A549 (cell line): ENCODE measurements around the gene PLK5. TPM values are rescaled to one million over a fixed set of nuclear protein-coding genes. Genes with fewer than 3 reads are reported as not detected.

Experiments
- ATAC-seq, 2 experiments: fragments of 200-7000 bp in 1 of 2; fragments of >200 bp in 1 of 2; cut with Nextera tagmentation in 1 of 2; cut with Tn5 transposase in 1 of 2; 3 replicates each; pipeline versions ENCODE4 v1.8.0 to v1.9.1; 2018 to 2020; ENCODE audit warnings: mild to moderate bottlenecking in 1 of 2, moderate library complexity in 1 of 2
- CTCF ChIA-PET: fragments of 300-600 bp; sonication (Branson Sonifier 250); formaldehyde crosslinking; extraction: SDS; loops from one replicate; lab custom pipeline; 2021; ENCODE audit warnings: antibody characterized with exemption, inconsistent platforms; lab: Yijun Ruan, JAX
- POLR2A ChIA-PET: fragments of 350-600 bp; formaldehyde crosslinking; extraction: SDS; loops from one replicate; lab custom pipeline; 2021; ENCODE audit warnings: antibody characterized with exemption, inconsistent platforms; lab: Yijun Ruan, JAX
- DNase-seq, 2 experiments: peaks; one replicate each; pipeline versions ENCODE4 v3.0.0 to v3.0.0-alpha.2; 2011 to 2016; ENCODE audit warnings: low read depth in 1 of 2, low spot score in 1 of 2
- FAIRE-seq: peaks from 2 replicates; lab custom pipeline; 2011; peaks lifted over from hg19 to GRCh38; lab: Jason Lieb, UNC
- H3K27ac ChIP-seq, 2 experiments: fragments of >200 bp; sonication (Bioruptor Twin); formaldehyde crosslinking; 3 replicates each; pipeline ENCODE4 v1.5.1; 2016 to 2017
- H3K4me1 ChIP-seq: fragments of >200 bp; sonication (Bioruptor Twin); formaldehyde crosslinking; 3 replicates; pipeline ENCODE4 v1.6.1; 2016
- H3K4me2 ChIP-seq: fragments of >200 bp; sonication (Bioruptor Twin); formaldehyde crosslinking; 3 replicates; pipeline ENCODE4 v1.6.1; 2016
- H3K4me3 ChIP-seq: fragments of >200 bp; sonication (Bioruptor Twin); formaldehyde crosslinking; 3 replicates; pipeline ENCODE4 v1.5.1; 2016
- H3K9me3 ChIP-seq: fragments of >200 bp; sonication (Bioruptor Twin); formaldehyde crosslinking; 3 replicates; pipeline ENCODE4 v1.6.1; 2016
- BHLHE40 ChIP-seq: IDR thresholded peaks from 2 replicates; pipeline ENCODE4 v1.6.1; 2012; ENCODE audit warnings: low read depth, low read length, inconsistent platforms
- CBX2 ChIP-seq: fragments of 200-600 bp; sonication (generic); IDR thresholded peaks from 2 replicates; pipeline ENCODE4 v1.6.1; 2016; ENCODE audit warnings: low read depth, mild to moderate bottlenecking, borderline replicate concordance
- CBX8 ChIP-seq: fragments of 200-600 bp; sonication (generic); IDR thresholded peaks from 2 replicates; pipeline ENCODE4 v1.6.1; 2016
- CEBPB ChIP-seq, 2 experiments: fragments of >200 bp in 1 of 2; sonication (Bioruptor Twin) in 1 of 2; formaldehyde crosslinking in 1 of 2; IDR thresholded peaks; 2 replicates each; pipeline ENCODE4 v1.6.1; 2012 to 2016
- CHD2 ChIP-seq: fragments of 150-350 bp; IDR thresholded peaks from 2 replicates; pipeline ENCODE4 v1.6.1; 2014; ENCODE audit warnings: low read length; ENCODE audit not compliant: partially characterized antibody
- CTCF ChIP-seq: fragments of >200 bp; sonication (Bioruptor Twin); formaldehyde crosslinking; IDR thresholded peaks from 3 replicates; pipeline ENCODE4 v1.5.1; 2016
- E2F6 ChIP-seq: IDR thresholded peaks from 2 replicates; pipeline ENCODE4 v1.6.1; 2012; ENCODE audit warnings: low read depth, borderline replicate concordance
- EP300 ChIP-seq, 2 experiments: fragments of >200 bp; sonication (Bioruptor Twin); formaldehyde crosslinking; IDR thresholded peaks; 2 replicates in 1 of 2; 3 replicates in 1 of 2; pipeline ENCODE4 v1.6.1; 2016 to 2017
- ESRRA ChIP-seq: fragments of 150-350 bp; IDR thresholded peaks from 2 replicates; pipeline ENCODE4 v1.6.1; 2014; ENCODE audit warnings: mild to moderate bottlenecking, low read length, borderline replicate concordance
- FOXS1 ChIP-seq: fragments of 250-450 bp; sonication (Bioruptor Pico); IDR thresholded peaks from 2 replicates; pipeline ENCODE4 v1.5.0; 2020; ENCODE audit warnings: mild to moderate bottlenecking, moderate library complexity
- GATA3 ChIP-seq: IDR thresholded peaks from 2 replicates; pipeline ENCODE4 v1.6.1; 2012; ENCODE audit warnings: borderline replicate concordance
- HDAC2 ChIP-seq: fragments of 200-600 bp; sonication (generic); IDR thresholded peaks from 2 replicates; pipeline ENCODE4 v1.6.1; 2016
- HEYL ChIP-seq: fragments of 250-450 bp; sonication (Bioruptor Pico); IDR thresholded peaks from 2 replicates; pipeline ENCODE4 v1.8.0; 2021; ENCODE audit warnings: mild to moderate bottlenecking, moderate library complexity
- HOXB13 ChIP-seq: fragments of 250-450 bp; sonication (Bioruptor Pico); IDR thresholded peaks from 2 replicates; pipeline ENCODE4 v1.5.0; 2020; ENCODE audit warnings: low read depth, mild to moderate bottlenecking, moderate library complexity
- JUN ChIP-seq, 2 experiments: fragments of >200 bp; sonication (Bioruptor Twin); formaldehyde crosslinking; IDR thresholded peaks; 2 replicates in 1 of 2; 3 replicates in 1 of 2; pipeline ENCODE4 v1.6.1; 2016 to 2017
- JUNB ChIP-seq: fragments of >200 bp; sonication (Bioruptor Twin); formaldehyde crosslinking; IDR thresholded peaks from 2 replicates; pipeline ENCODE4 v1.6.1; 2016
- KDM1A ChIP-seq: fragments of 200-600 bp; sonication (generic); IDR thresholded peaks from 2 replicates; pipeline ENCODE4 v1.6.1; 2016; ENCODE audit warnings: low read depth, mild to moderate bottlenecking
- MAX ChIP-seq: IDR thresholded peaks from 2 replicates; pipeline ENCODE4 v1.6.1; 2012
- MAZ ChIP-seq: fragments of 150-350 bp; IDR thresholded peaks from 2 replicates; pipeline ENCODE4 v1.6.1; 2014; ENCODE audit warnings: antibody characterized with exemption, low read depth, low read length, borderline replicate concordance
- MYC ChIP-seq: IDR thresholded peaks from 2 replicates; pipeline ENCODE4 v1.6.1; 2012; ENCODE audit warnings: mild to moderate bottlenecking, inconsistent platforms, low read length, improper control_type of control experiment, borderline replicate concordance
- NFE2L2 ChIP-seq: fragments of 150-350 bp; conservative IDR thresholded peaks from 2 replicates; pipeline ENCODE4 v1.6.1; 2014; ENCODE audit warnings: low read length
- NPAS2 ChIP-seq: fragments of 250-450 bp; sonication (Bioruptor Pico); IDR thresholded peaks from 2 replicates; pipeline ENCODE4 v1.8.0; 2022; ENCODE audit warnings: mild to moderate bottlenecking, moderate library complexity, borderline replicate concordance
- NR3C1 ChIP-seq: fragments of >200 bp; sonication (Bioruptor Twin); formaldehyde crosslinking; IDR thresholded peaks from 3 replicates; pipeline ENCODE4 v1.6.1; 2017
- PHF8 ChIP-seq: fragments of 200-600 bp; sonication (generic); IDR thresholded peaks from 2 replicates; pipeline ENCODE4 v1.6.1; 2016; ENCODE audit warnings: low read depth, mild to moderate bottlenecking, antibody characterized with exemption, moderate library complexity, borderline replicate concordance
- POLR2AphosphoS2 ChIP-seq: conservative IDR thresholded peaks from 2 replicates; pipeline ENCODE4 v1.6.1; 2012; ENCODE audit warnings: low read length, improper control_type of control experiment, inconsistent platforms
- RAD21 ChIP-seq, 2 experiments: fragments of >200 bp in 1 of 2; sonication (Bioruptor Twin) in 1 of 2; formaldehyde crosslinking in 1 of 2; IDR thresholded peaks in 1 of 2; conservative IDR thresholded peaks in 1 of 2; 2 replicates in 1 of 2; 3 replicates in 1 of 2; pipeline ENCODE4 v1.6.1; 2012 to 2018; ENCODE audit warnings: inconsistent platforms in 1 of 2
- RFX5 ChIP-seq: fragments of 450-650 bp; IDR thresholded peaks from 2 replicates; pipeline ENCODE4 v1.7.1; 2014; ENCODE audit warnings: antibody characterized with exemption, mild to moderate bottlenecking, moderate library complexity
- SREBF2 ChIP-seq: fragments of 450-650 bp; IDR thresholded peaks from 2 replicates; pipeline ENCODE4 v1.6.1; 2014; ENCODE audit warnings: mild to moderate bottlenecking, moderate library complexity
- ZSCAN20 ChIP-seq: fragments of 250-450 bp; sonication (Bioruptor Pico); IDR thresholded peaks from 2 replicates; pipeline ENCODE4 v1.8.0; 2022; ENCODE audit warnings: mild to moderate bottlenecking, moderate library complexity
- WGBS: methylation state at CpG from one replicate; pipeline ENCODE4 v1.1.6; 2017; ENCODE audit errors: missing lambda C conversion rate; 5-methylcytosine and 5-hydroxymethylcytosine counted together
- polyA plus RNA-seq, 4 experiments: library from polyadenylated mRNA; depleted of rRNA in 3 of 4; stranded (reverse); fragments of >200 nt; fragmentation: RNase III in 1 of 4; extraction: RNeasy Plus Mini Kit Qiagen cat#74134 plus additional on column Dnase treatment in 1 of 4; gene quantifications; 2 replicates in 3 of 4; 3 replicates in 1 of 4; pipeline ENCODE4 v1.2.3, GENCODE V29; 2011 to 2017

PLK5 gene
- polyA plus RNA-seq, 2 of the 4 experiments (the other 2 are of a cell fraction): not detected

GRCh38 chr19:1579222-1579621 lies 55.3 kb downstream of the PLK5 start:
- CTCF ChIA-PET: interaction anchor here (0.6 to 2.0 kb wide), 5 partner anchors 9 to 665 kb away, joined by 3 to 7 read pairs (median 3); no protein-coding TSS in a partner anchor
- no peaks in the 10 kb centered on the region for H3K9me3 ChIP-seq
- H3K4me3 ChIP-seq: no peak overlapping the region
- TF ChIP-seq FOXS1 (no peak), E2F6 (no peak), NPAS2 (no peak)
- DNase-seq (no peak), ATAC-seq (no peak), FAIRE-seq (no peak)
- no peak overlapping the region for H3K27ac ChIP-seq
- 96% methylated on average over 20 of the region's 20 CpGs for WGBS
- no peaks in the 10 kb centered on the region for H3K4me1 ChIP-seq
- POLR2A ChIA-PET: interaction anchor here (0.6 kb wide), 1 partner anchor 13 kb away, joined by 3 read pairs; no protein-coding TSS in a partner anchor
- no peak overlapping the region for H3K4me2 ChIP-seq

GRCh38 chr19:1580382-1580781 lies 56.5 kb downstream of the PLK5 start:
- POLR2A ChIA-PET: no interaction called here
- FAIRE-seq (no peak), ATAC-seq (no peak), DNase-seq (no peak)
- no peaks in the 10 kb centered on the region for H3K4me1 ChIP-seq
- CTCF ChIA-PET: interaction anchor here (1.4 to 2.1 kb wide), 2 partner anchors 11 to 34 kb away, joined by 3 to 5 read pairs; no protein-coding TSS in a partner anchor
- no peak overlapping the region for H3K27ac ChIP-seq
- no peaks in the 10 kb centered on the region for H3K9me3 ChIP-seq
- no peak overlapping the region for H3K4me2 ChIP-seq
- WGBS: 90% methylated on average over 18 of the region's 20 CpGs
- no peak overlapping the region for H3K4me3 ChIP-seq
- TF ChIP-seq PHF8: no peak
- TF ChIP-seq KDM1A: no peak
- no peak for TF ChIP-seq ZSCAN20 (CRISPR knock-in tag)
- no peak for TF ChIP-seq CEBPB (IDR thresholded peaks at IDR 0.05)
- TF ChIP-seq MAZ: no peak
- TF ChIP-seq FOXS1: no peak
- no peak for TF ChIP-seq HEYL (CRISPR knock-in tag)
- TF ChIP-seq SREBF2: no peak
- TF ChIP-seq BHLHE40: no peak
- no peak for TF ChIP-seq RAD21 (conservative IDR thresholded peaks at IDR 0.05 in 1 of 2, IDR thresholded peaks at IDR 0.05 in 1 of 2)
- no peak for TF ChIP-seq JUN (IDR thresholded peaks at IDR 0.05)
- no peak for TF ChIP-seq POLR2AphosphoS2
- no peak for TF ChIP-seq CBX8
- no peak for TF ChIP-seq MAX
- no peak for TF ChIP-seq E2F6
- TF ChIP-seq CBX2: no peak
- no peak for TF ChIP-seq EP300 (IDR thresholded peaks at IDR 0.05)
- TF ChIP-seq GATA3: no peak
- no peak for TF ChIP-seq RFX5
- TF ChIP-seq HDAC2: no peak
- TF ChIP-seq, all 56 proteins: peak for 0

- Histone ChIP-seq H3K4me3 (no peak overlapping the region), H3K4me2 (no peak overlapping the region), H3K27ac (no peak overlapping the region), H3K9me3 (no peaks in the 10 kb centered on the region), H3K4me1 (no peaks in the 10 kb centered on the region)
- TF ChIP-seq NFE2L2 (no peak), CTCF (no peak), E2F6 (no peak), MYC (no peak), NR3C1 (no peak), HOXB13 (no peak), ESRRA (no peak), CHD2 (no peak), JUNB (no peak), BHLHE40 (no peak), FOXS1 (no peak)
- CTCF ChIA-PET: interaction anchor here (2.1 kb wide), 1 partner anchor 35 kb away, joined by 5 read pairs; no protein-coding TSS in a partner anchor
- DNase-seq (no peak), ATAC-seq (no peak), FAIRE-seq (no peak)
- WGBS: 92% methylated on average over 22 of the region's 22 CpGs
- POLR2A ChIA-PET: no interaction called here
Measured at GRCh38 chr19:1580957-1581356, 57.1 kb downstream of the PLK5 start.
